Lower lobe of right lung (tissue), 2 donors: ENCODE results near the gene DIP2B. TPM values are rescaled to one million over a fixed set of nuclear protein-coding genes. Genes with fewer than 3 reads are reported as not detected.

Source experiments
- ATAC-seq, 2 donors: fragments of 200-7000 bp; cut with Tn5 transposase; one replicate each; pipeline ENCODE4 v1.9.1; 2020 to 2022; ENCODE audit warnings: mild to moderate bottlenecking in 2 of 2, moderate library complexity in 2 of 2
- DNase-seq: peaks from one replicate; pipeline ENCODE4 v3.0.0-alpha.2; 2020
- H3K27ac ChIP-seq: fragments of 200-600 bp; one replicate; pipeline ENCODE4 v1.8.0; 2022
- H3K27me3 ChIP-seq: fragments of 200-600 bp; one replicate; pipeline ENCODE4 v1.8.0; 2022; ENCODE audit warnings: low read depth
- H3K36me3 ChIP-seq: fragments of 200-600 bp; one replicate; pipeline ENCODE4 v1.8.0; 2022; ENCODE audit warnings: mild to moderate bottlenecking
- H3K4me1 ChIP-seq: fragments of 200-600 bp; one replicate; pipeline ENCODE4 v1.8.0; 2022
- H3K4me3 ChIP-seq: fragments of 200-600 bp; one replicate; pipeline ENCODE4 v1.8.0; 2022; ENCODE audit warnings: mild to moderate bottlenecking
- H3K9me3 ChIP-seq: fragments of 200-600 bp; one replicate; pipeline ENCODE4 v1.8.0; 2022
- intact Hi-C: fragments of 100-400 bp; cut with DNase I; formaldehyde crosslinking; loops from one replicate; pipeline ENCODE4 v1.11.0; 2022
- total RNA-seq: library from RNA; stranded (reverse); fragmentation: NEBNext Ultra II Directional; extraction: Animal tissue kit (Norgen Biotek cat#: 25700); gene quantifications from one replicate; pipeline ENCODE4 v1.2.1, GENCODE V29; 2021
- TF ChIP-seq, protein P1 (sequence below): fragments of 200-600 bp; IDR thresholded peaks from one replicate; pipeline ENCODE4 v1.8.0; 2022; ENCODE audit warnings: antibody characterized with exemption, mild to moderate bottlenecking
- donor health status: DM: no; HTN: yes; CAD: no; lungs with severe emphysema.

Gene DIP2B
- total RNA-seq, 1 donor from 2014 or later, result 32.8 TPM

- intact Hi-C loops, result loop anchor here (5.0 kb wide), 1 partner anchor 125 kb away; no protein-coding TSS in a partner anchor
- Histone ChIP-seq H3K4me3 (peak overlapping the region; percentile 86), H3K4me1 (peaks cover 43% of the 10 kb centered on the region), H3K36me3 (no peaks in the 10 kb centered on the region), H3K9me3 (no peaks in the 10 kb centered on the region), H3K27me3 (no peaks in the 10 kb centered on the region), H3K27ac (no peak overlapping the region)
- DNase-seq (no peak), ATAC-seq (no peak)
- TF ChIP-seq, protein P1, sequence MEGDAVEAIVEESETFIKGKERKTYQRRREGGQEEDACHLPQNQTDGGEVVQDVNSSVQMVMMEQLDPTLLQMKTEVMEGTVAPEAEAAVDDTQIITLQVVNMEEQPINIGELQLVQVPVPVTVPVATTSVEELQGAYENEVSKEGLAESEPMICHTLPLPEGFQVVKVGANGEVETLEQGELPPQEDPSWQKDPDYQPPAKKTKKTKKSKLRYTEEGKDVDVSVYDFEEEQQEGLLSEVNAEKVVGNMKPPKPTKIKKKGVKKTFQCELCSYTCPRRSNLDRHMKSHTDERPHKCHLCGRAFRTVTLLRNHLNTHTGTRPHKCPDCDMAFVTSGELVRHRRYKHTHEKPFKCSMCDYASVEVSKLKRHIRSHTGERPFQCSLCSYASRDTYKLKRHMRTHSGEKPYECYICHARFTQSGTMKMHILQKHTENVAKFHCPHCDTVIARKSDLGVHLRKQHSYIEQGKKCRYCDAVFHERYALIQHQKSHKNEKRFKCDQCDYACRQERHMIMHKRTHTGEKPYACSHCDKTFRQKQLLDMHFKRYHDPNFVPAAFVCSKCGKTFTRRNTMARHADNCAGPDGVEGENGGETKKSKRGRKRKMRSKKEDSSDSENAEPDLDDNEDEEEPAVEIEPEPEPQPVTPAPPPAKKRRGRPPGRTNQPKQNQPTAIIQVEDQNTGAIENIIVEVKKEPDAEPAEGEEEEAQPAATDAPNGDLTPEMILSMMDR, result no peak
Observed at GRCh38 chr12:50506753-50507473, 2.1 kb downstream of the DIP2B start.

DNA sequence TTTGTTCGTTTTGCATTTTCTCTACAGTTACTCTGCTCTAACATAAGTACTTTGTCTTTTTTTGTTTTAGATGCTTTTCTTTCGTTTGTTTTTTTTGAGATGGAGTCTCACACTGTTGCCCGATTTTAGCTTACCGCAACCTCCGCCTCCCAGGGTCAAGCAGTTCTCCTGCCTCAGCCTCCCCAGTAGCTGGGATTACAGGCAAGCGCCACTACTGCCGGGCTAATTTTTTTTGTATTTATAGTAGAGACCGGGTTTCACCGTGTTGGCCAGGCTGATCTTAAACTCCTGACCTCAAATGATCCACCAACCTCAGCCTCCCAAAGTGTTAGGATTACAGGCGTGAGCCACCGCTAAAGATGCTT, 2.7 kb downstream of the DIP2B start:
- Histone ChIP-seq H3K9me3 (no peaks in the 10 kb centered on the region), H3K4me3 (no peak overlapping the region), H3K27ac (no peak overlapping the region), H3K4me1 (peaks cover 43% of the 10 kb centered on the region), H3K36me3 (no peaks in the 10 kb centered on the region), H3K27me3 (no peaks in the 10 kb centered on the region)
- ATAC-seq, result no peak
- TF ChIP-seq, protein P1, result no peak
- no peak for DNase-seq
- intact Hi-C loops, result loop anchor here (5.0 kb wide), 1 partner anchor 125 kb away; no protein-coding TSS in a partner anchor

DNA sequence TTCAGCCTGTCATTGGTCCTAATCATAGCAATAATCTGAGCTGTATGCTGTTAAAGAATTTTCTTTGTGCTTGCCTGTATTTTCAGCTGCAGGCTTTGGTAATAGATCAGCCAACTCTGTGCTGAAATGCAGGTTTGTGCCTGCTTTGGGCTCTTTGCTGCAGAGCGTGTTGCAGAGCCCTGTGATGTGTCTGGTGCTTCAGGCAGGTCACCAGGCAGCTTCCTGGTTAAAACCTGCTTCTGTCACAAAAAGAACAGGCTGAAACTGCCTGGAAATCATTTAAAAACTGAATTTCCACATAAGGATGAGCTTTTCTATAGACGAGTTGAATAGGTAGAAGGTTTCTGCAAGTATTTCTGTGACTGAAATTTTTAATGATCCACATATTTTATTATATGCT, 3.1 kb downstream of the DIP2B start:
- intact Hi-C loops, result loop anchor here (5.0 kb wide), 1 partner anchor 124 kb away; no protein-coding TSS in a partner anchor
- Histone ChIP-seq H3K27me3 (no peaks in the 10 kb centered on the region), H3K9me3 (no peaks in the 10 kb centered on the region), H3K4me3 (no peak overlapping the region), H3K27ac (no peak overlapping the region), H3K4me1 (peaks cover 44% of the 10 kb centered on the region), H3K36me3 (no peaks in the 10 kb centered on the region)
- ATAC-seq, result no peak
- TF ChIP-seq, protein P1, result no peak
- DNase-seq, result no peak

- no peak overlapping the region for H3K27ac ChIP-seq
- no peak for DNase-seq
- H3K4me1 ChIP-seq, result peaks cover 49% of the 10 kb centered on the region
Observed at GRCh38 chr12:50508414-50508813, 3.6 kb downstream of the DIP2B start.

DNA sequence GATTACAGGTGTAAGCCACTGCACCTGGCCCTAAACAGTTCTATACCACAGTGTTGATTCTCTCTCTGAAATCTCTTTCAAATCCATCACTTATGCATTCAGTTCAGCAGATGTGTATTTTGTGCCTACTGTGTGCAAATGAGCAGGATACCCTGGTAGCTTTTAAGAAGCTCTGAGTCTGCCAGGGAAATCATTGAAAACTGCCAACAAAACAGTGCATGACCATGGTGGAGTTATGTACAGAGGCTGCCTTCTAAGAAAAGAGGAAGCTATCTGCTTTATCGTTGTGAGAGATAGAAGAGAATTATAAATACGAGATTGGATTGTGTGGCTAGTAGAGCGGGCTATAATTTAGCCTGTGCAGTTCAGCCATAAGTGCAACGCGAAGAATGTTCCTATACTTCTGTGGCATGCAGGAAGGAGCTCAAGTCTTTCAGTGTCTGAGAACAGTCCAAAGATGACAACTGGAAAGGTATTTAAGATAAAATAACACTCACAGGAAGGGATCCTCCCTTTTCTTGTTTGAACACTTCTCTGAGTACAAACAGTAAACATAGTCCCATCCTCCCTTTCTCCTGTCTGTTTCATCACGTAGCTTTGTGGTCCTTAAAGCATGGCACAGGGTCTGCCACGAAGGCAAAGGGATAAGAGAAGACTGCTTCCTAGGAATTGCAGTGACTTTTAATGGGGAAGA, 4.3 kb downstream of the DIP2B start:
- TF ChIP-seq, protein P1, result no peak
- H3K27ac ChIP-seq, result no peak overlapping the region
- H3K4me3 ChIP-seq, result no peak overlapping the region
- H3K36me3 ChIP-seq, result no peaks in the 10 kb centered on the region
- H3K9me3 ChIP-seq, result no peaks in the 10 kb centered on the region
- no peak for DNase-seq
- no peak for ATAC-seq
- H3K4me1 ChIP-seq, result peaks cover 56% of the 10 kb centered on the region
- H3K27me3 ChIP-seq, result no peaks in the 10 kb centered on the region
- intact Hi-C loops, result loop anchor here (5.0 kb wide), 1 partner anchor 123 kb away; no protein-coding TSS in a partner anchor

More at GRCh38 chr12:50508414-50508813, 3.6 kb downstream of the DIP2B start:
- intact Hi-C loops, result loop anchor here (5.0 kb wide), 1 partner anchor 124 kb away; no protein-coding TSS in a partner anchor
- TF ChIP-seq, protein P1, result no peak
- no peak for ATAC-seq
- Histone ChIP-seq H3K36me3 (no peaks in the 10 kb centered on the region), H3K27me3 (no peaks in the 10 kb centered on the region), H3K9me3 (no peaks in the 10 kb centered on the region), H3K4me3 (no peak overlapping the region)
